Stimulated activated memory B cell treated with anti-CD40 and anti-IgM and Interleukin-4, amounts not matched to agents 10 μg/mL and 1 μg/mL and 100 μg/mL, for 72 hours (primary cell): ENCODE measurements around the gene FN1.
"Not testable (repeated sequence)": the region's sequence is repeated elsewhere in the genome, so short reads cannot be mapped to it uniquely, and the experiment has no call there.

Source experiments
- ATAC-seq: fragments of 150-1000 bp; cut with Tn5 transposase; 2 replicates; pipeline ENCODE4 v1.10.0; 2021
- H3K27ac Mint-ChIP-seq: one replicate; pipeline ENCODE4 v1.8.0; 2022; ENCODE audit warnings: mild to moderate bottlenecking, mixed read lengths
- H3K27me3 Mint-ChIP-seq: one replicate; pipeline ENCODE4 v1.8.0; 2022; ENCODE audit warnings: mixed read lengths
- H3K36me3 Mint-ChIP-seq: one replicate; pipeline ENCODE4 v1.8.0; 2022; ENCODE audit warnings: mixed read lengths
- H3K4me1 Mint-ChIP-seq: one replicate; pipeline ENCODE4 v1.8.0; 2022; ENCODE audit warnings: mixed read lengths
- H3K4me3 Mint-ChIP-seq: one replicate; pipeline ENCODE4 v1.8.0; 2022; ENCODE audit warnings: mild to moderate bottlenecking, moderate library complexity, mixed read lengths
- H3K9me3 Mint-ChIP-seq: one replicate; pipeline ENCODE4 v1.8.0; 2022; ENCODE audit warnings: mixed read lengths

The FN1 gene

GRCh38 chr2:215363039-215363438 lies 72.8 kb downstream of the FN1 start:
- Mint-ChIP-seq H3K27me3 (no peaks in the 10 kb centered on the region), H3K4me3 (no peak overlapping the region), H3K9me3 (no peaks in the 10 kb centered on the region), H3K27ac (no peak overlapping the region), H3K36me3 (peaks cover 51% of the 10 kb centered on the region), H3K4me1 (no peaks in the 10 kb centered on the region)
- no peak for ATAC-seq

GRCh38 chr2:215362562-215362904 lies 73.3 kb downstream of the FN1 start:
- no peaks in the 10 kb centered on the region for H3K9me3 Mint-ChIP-seq
- no peaks in the 10 kb centered on the region for H3K4me1 Mint-ChIP-seq
- H3K27ac Mint-ChIP-seq = no peak overlapping the region
- H3K4me3 Mint-ChIP-seq = no peak overlapping the region
- no peaks in the 10 kb centered on the region for H3K27me3 Mint-ChIP-seq
- ATAC-seq = no peak
- H3K36me3 Mint-ChIP-seq = peaks cover 46% of the 10 kb centered on the region

GRCh38 chr2:215361876-215362561 lies 73.8 kb downstream of the FN1 start:
- no peak overlapping the region for H3K4me3 Mint-ChIP-seq
- H3K27ac Mint-ChIP-seq = no peak overlapping the region
- no peak for ATAC-seq
- H3K27me3 Mint-ChIP-seq = no peaks in the 10 kb centered on the region
- H3K4me1 Mint-ChIP-seq = no peaks in the 10 kb centered on the region
- H3K9me3 Mint-ChIP-seq = no peaks in the 10 kb centered on the region
- peaks cover 46% of the 10 kb centered on the region for H3K36me3 Mint-ChIP-seq

DNA sequence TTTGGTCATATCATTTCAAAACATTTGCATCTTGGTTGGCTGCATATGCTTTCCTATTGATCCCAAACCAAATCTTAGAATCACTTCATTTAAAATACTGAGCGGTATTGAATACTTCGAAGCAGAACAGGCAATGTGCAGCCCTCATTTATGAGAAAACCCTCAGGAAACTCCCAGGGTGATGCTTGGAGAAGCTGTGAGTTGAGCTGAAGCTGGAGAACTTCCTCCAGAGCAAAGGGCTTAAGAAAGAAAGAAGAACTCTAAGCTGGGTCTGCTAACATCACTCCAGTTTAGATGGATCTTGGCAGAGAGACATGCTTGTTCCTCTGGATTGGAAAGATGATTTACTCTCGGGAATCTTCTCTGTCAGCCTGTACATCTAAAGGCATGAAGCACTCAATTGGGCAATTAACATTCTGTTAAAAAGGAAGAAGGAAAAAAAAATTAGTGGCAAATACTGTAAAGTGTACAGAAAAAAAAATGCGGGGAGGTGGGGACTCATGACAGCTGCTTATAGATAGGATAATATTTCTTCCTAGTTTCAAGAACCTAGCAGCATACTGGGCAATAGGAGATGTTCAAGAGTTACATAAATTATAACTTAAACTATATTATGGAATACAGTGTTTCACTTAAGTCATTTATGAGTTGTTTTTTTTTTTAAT lies 74.5 kb downstream of the FN1 start:
- Mint-ChIP-seq H3K4me1 (no peaks in the 10 kb centered on the region), H3K9me3 (no peaks in the 10 kb centered on the region), H3K27me3 (no peaks in the 10 kb centered on the region), H3K36me3 (peaks cover 53% of the 10 kb centered on the region), H3K4me3 (no peak overlapping the region), H3K27ac (no peak overlapping the region)
- no peak for ATAC-seq

DNA sequence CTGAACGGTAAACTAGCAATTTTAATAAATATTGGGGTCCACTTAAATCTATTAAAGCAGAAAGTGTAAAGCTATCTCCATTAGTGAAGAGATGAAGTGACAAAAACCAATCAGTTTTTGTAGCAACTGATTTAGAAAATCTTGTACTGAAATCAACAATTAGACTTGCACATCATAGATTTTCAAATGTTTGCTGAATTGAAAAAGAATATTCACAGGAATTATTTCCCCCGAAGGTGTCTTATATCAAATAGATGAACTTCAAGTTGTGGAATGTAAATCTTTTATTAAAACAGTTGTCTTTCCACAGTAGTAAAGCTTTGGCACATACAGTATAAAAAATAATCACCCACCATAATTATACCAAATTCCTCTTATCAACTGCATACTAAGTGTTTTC lies 75.3 kb downstream of the FN1 start:
- ATAC-seq = no peak
- Mint-ChIP-seq H3K4me1 (no peaks in the 10 kb centered on the region), H3K4me3 (no peak overlapping the region), H3K36me3 (peaks cover 54% of the 10 kb centered on the region), H3K9me3 (no peaks in the 10 kb centered on the region), H3K27me3 (no peaks in the 10 kb centered on the region), H3K27ac (no peak overlapping the region)

GRCh38 chr2:215360059-215360458 lies 75.8 kb downstream of the FN1 start:
- H3K9me3 Mint-ChIP-seq = not testable (repeated sequence)
- H3K36me3 Mint-ChIP-seq = peaks cover 54% of the 10 kb centered on the region

GRCh38 chr2:215359576-215359922 lies 76.3 kb downstream of the FN1 start:
- no peaks in the 10 kb centered on the region for H3K9me3 Mint-ChIP-seq
- H3K36me3 Mint-ChIP-seq = peaks cover 54% of the 10 kb centered on the region

More at GRCh38 chr2:215360059-215360458, 75.8 kb downstream of the FN1 start:
- H3K4me3 Mint-ChIP-seq, H3K27ac Mint-ChIP-seq, H3K4me1 Mint-ChIP-seq, H3K27me3 Mint-ChIP-seq, ATAC-seq: not testable (repeated sequence)

DNA sequence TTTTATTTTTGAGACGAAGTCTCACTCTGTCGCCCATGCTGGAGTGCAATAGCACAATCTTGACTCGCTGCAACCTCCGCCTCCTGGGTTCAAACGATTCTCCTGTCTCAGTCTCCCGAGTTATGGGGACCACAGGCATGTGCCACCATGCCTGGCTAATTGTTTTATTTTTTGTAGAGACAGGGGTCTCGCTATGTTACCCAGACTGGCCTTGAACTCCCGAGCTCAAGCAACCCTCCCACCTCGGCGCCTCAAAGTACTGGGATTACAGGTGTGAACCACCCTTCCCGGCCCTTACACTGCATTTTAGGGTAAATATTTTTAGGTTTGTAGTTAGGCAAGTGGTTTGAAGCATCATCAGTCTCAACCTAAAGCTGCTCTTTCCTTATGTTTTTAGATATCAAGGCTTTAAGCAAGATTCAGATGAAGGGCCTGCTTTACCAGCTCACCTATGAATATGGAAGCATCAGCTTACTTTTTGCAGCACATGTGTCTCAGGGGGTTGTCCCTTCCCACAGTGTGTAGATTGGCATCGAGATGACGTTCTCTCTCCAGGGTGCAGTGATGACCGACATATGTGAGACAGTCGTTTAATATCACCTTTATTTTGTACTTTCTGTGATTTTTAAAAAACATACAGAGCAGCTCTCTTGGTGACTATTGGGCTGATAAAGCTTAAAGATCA lies 76.8 kb downstream of the FN1 start:
- Mint-ChIP-seq H3K9me3 (no peaks in the 10 kb centered on the region), H3K27me3 (no peaks in the 10 kb centered on the region), H3K27ac (no peak overlapping the region), H3K4me3 (no peak overlapping the region), H3K36me3 (peaks cover 54% of the 10 kb centered on the region), H3K4me1 (no peaks in the 10 kb centered on the region)
- ATAC-seq = no peak

More at GRCh38 chr2:215359576-215359922, 76.3 kb downstream of the FN1 start:
- no peak overlapping the region for H3K4me3 Mint-ChIP-seq
- no peaks in the 10 kb centered on the region for H3K4me1 Mint-ChIP-seq
- H3K27ac Mint-ChIP-seq = no peak overlapping the region
- ATAC-seq = no peak
- no peaks in the 10 kb centered on the region for H3K27me3 Mint-ChIP-seq

GRCh38 chr2:215358312-215358845 lies 77.5 kb downstream of the FN1 start:
- no peak for ATAC-seq
- H3K36me3 Mint-ChIP-seq = peaks cover 54% of the 10 kb centered on the region
- H3K27me3 Mint-ChIP-seq = no peaks in the 10 kb centered on the region
- H3K27ac Mint-ChIP-seq = no peak overlapping the region
- no peaks in the 10 kb centered on the region for H3K9me3 Mint-ChIP-seq
- no peaks in the 10 kb centered on the region for H3K4me1 Mint-ChIP-seq
- H3K4me3 Mint-ChIP-seq = no peak overlapping the region

DNA sequence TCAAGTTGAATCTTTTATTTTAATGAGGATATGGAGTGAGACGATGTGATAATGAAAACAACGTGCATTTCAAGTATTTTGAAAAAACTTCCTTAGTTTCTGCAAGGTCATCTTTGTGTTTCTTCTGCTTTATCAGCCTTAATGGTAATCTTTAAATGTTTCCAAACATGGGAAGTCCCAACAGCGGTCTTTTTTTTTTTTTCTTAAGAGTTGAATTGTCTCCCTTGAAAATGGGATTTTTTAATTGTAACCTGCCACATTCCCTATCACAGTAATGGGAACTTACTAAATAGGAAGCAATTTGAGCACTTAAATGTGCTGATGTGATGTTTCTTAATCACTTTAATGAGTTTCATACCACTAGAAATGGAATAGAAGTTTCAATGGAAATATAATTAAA lies 78.2 kb downstream of the FN1 start:
- H3K27ac Mint-ChIP-seq = no peak overlapping the region
- H3K4me1 Mint-ChIP-seq = no peaks in the 10 kb centered on the region
- H3K9me3 Mint-ChIP-seq = no peaks in the 10 kb centered on the region
- no peaks in the 10 kb centered on the region for H3K27me3 Mint-ChIP-seq
- ATAC-seq = no peak
- no peak overlapping the region for H3K4me3 Mint-ChIP-seq
- H3K36me3 Mint-ChIP-seq = peaks cover 54% of the 10 kb centered on the region

DNA sequence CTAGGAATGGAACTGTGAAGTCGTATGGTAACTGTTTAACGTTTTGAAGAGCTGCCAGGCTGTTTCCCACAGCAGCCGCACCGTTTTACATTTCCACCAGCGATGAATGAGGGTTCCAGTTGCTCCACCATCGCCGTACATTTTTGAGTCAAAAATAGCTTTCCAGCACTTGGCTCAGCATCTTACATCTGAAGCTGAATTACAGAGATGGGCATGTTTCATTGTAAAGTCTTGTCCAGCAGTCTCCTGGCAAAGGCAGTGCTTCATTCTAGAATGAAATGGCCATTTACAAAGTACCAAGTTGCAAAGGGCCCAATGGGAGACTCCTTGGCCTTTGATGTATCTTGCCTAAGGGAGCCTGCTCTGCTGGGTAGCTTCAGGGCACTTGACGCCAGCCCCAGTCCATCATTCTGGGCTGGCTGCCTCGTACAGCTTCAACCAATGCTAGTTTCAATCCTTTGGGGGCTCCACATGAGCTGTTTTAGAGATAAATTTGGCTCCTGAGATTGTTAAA lies 78.9 kb downstream of the FN1 start:
- H3K27ac Mint-ChIP-seq = no peak overlapping the region
- no peak overlapping the region for H3K4me3 Mint-ChIP-seq
- H3K4me1 Mint-ChIP-seq = no peaks in the 10 kb centered on the region
- H3K27me3 Mint-ChIP-seq = no peaks in the 10 kb centered on the region
- ATAC-seq = no peak
- H3K36me3 Mint-ChIP-seq = peaks cover 51% of the 10 kb centered on the region
- H3K9me3 Mint-ChIP-seq = no peaks in the 10 kb centered on the region

DNA sequence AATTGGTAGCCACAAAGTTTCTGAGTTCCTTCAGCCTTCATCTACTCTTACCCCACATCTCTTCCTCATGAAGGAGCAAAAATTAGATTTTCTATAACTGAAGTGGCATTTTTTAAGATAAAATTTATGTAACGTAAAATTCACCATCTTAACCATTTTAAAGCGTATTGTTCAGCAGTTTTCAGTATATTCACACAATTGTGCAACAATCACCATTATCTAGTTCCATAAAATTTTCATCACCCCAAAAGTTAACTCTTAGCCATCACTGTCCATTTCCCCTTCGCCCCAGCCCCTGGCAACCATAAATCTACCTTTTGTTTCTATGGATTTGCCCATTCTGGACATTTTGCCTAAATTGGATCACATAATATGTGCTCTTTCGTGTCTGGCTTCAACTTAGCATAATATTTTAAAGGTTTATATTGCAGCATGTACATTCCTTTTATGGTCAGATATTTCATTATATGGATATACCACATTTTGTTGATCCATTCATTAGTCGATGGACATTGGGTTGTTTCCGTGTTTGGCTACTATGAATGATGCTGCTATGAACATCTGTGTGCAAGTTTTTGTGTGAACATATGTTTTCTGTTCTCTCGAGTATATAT lies 79.4 kb downstream of the FN1 start:
- no peak for ATAC-seq
- Mint-ChIP-seq H3K9me3 (no peaks in the 10 kb centered on the region), H3K4me3 (no peak overlapping the region), H3K36me3 (peaks cover 51% of the 10 kb centered on the region), H3K4me1 (no peaks in the 10 kb centered on the region), H3K27ac (no peak overlapping the region), H3K27me3 (no peaks in the 10 kb centered on the region)

GRCh38 chr2:215355801-215356200 lies 80.1 kb downstream of the FN1 start:
- no peaks in the 10 kb centered on the region for H3K9me3 Mint-ChIP-seq

GRCh38 chr2:215354771-215355695 lies 80.8 kb downstream of the FN1 start:
- H3K36me3 Mint-ChIP-seq = peaks cover 60% of the 10 kb centered on the region
- H3K27ac Mint-ChIP-seq = no peak overlapping the region
- no peak overlapping the region for H3K4me3 Mint-ChIP-seq
- no peak for ATAC-seq
- no peaks in the 10 kb centered on the region for H3K4me1 Mint-ChIP-seq
- no peaks in the 10 kb centered on the region for H3K9me3 Mint-ChIP-seq
- H3K27me3 Mint-ChIP-seq = no peaks in the 10 kb centered on the region

More at GRCh38 chr2:215355801-215356200, 80.1 kb downstream of the FN1 start:
- no peak for ATAC-seq
- H3K27ac Mint-ChIP-seq = no peak overlapping the region
- peaks cover 52% of the 10 kb centered on the region for H3K36me3 Mint-ChIP-seq
- H3K4me3 Mint-ChIP-seq = no peak overlapping the region
- no peaks in the 10 kb centered on the region for H3K4me1 Mint-ChIP-seq
- H3K27me3 Mint-ChIP-seq = no peaks in the 10 kb centered on the region
